HG02970 (cell line): ENCODE data around the gene GABRD.

Experiments
- ATAC-seq: cut with Tn5 transposase; IDR thresholded peaks from one replicate; pipeline ENCODE4 v1.9.1; 2021; ENCODE audit warnings: mild to moderate bottlenecking, moderate library complexity, moderate number of reproducible peaks; ENCODE audit not compliant: unreplicated experiment, low FRiP score

The GABRD gene

DNA sequence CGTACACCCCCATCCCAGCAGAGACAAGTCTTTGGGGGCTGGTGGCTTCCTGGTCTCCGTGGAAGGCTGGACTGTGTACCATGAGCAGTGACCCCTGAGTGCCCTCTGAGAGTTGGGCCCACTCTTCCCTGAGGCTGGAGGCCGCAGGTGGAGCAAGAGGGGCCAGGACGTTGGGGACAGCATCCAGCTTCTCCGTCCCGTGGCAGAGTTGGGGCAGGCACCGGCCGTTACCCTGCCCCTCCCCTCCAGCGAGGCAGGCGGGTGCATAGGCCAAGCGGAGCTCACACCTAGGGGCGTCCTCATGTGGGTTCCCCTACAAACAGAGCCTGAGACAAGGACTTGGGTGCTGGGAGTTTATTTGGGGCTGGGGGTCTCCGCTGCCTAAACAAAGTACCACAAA, 14.0 kb downstream of the GABRD start:
- ATAC-seq: no peak

DNA sequence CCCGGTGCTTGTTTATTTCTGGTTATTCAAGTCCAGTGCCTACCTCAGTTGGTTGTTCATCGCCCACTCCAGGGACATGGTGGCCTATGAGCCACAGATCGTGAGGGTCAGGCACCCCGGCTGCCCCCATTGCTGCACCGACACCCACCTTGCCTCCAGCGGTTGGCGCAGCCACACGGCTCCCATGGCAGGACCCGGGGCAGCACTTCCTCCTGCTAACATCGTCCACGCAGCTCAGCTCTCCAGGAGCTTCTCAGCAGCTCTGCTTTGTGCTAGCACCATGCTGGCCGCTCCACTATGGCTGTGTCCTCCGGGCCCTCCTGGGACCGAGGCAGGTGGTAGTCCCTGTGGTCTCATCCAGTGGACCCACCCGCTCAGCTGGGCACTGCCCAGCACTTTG, 17.1 kb downstream of the GABRD start:
- ATAC-seq: no peak

DNA sequence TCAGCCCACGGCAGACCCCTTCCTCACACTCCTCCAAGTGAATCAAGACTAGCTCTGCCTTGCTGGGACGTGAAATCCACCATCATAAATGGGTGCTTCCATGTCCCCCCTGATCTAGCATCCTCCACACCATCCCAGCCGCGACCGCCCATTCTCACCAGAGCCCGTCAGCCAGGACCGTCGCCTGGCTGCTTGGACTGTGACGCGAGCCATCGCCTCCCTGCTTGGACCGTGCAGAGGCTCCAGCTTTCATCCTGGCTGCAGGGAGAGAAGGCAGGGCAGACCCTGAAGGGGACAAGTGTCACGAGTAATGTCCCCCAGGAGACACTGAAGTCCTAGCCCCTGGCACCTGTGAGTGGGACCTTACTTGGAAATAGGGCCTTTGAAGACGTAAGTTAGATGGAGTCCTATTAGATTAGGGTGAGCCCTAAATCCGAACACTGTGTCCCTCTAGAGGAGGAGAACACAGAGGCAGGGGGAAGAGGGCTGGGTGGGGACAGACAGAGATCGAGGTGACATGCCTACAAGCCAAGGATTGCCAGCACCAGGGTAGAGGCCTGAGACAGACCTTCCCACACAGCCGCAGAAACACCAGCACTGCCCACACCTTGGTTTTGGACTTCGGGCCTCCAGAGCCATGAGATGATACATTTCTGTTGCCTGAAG, 18.3 kb downstream of the GABRD start:
- ATAC-seq: no peak

DNA sequence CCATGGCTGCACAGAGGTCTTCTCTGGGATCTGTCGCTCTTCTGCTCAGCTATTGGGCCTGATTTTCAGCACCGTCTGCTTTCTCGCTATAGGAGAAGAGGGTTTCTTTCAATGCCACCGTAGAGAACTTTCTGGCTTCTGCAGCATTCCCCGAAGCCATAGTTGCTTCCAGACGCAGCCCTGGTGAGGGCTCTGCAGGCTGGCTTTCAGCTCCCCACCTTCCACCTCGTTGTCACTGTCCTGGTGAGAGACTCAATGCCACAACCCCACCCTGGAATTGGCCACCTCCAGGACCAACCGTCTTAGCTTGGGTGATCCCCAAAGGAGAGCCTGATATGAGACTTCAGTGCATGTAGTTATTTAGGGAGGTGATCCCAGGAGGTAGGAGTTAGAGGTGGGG, 19.1 kb downstream of the GABRD start:
- ATAC-seq: no peak

DNA sequence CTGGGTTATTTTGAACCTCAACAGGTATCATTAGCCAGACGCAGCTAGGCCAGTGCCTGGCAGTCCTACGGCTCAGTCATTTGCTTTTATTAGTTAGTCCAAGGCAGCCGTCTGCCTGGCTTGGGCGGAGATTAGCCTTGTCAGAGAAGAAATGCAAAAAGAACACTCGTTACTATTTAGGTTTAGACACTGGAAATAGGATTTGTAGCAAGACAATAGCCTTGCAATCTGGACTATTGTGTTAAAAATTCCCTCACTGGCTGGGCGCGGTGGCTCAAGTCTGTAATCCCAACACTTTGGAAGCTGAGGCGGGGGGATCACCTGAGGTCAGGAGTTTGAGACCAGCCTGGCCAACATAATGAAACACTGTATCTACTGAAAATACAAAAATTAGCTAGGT, 20.1 kb downstream of the GABRD start:
- ATAC-seq: no peak

DNA sequence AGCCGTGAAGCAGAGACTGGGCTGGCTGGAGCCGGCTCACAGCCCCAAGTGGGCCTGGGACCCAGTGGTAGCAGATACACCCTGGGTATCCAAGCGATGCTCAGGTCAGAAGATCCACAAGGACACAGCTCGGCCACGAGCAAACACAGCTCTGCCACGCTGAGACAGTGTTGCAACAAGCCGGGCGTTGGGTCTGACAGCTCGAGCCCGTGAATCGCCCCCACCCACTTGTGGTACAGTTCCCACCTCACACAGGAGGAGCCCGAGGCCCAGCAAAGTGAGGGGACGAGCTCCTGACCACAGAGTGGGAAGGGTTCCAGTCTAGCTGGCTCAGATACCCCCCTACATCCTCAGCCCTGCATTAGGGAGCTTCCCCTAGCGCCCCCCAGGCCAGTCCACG, 22.2 kb downstream of the GABRD start:
- no peak for ATAC-seq

DNA sequence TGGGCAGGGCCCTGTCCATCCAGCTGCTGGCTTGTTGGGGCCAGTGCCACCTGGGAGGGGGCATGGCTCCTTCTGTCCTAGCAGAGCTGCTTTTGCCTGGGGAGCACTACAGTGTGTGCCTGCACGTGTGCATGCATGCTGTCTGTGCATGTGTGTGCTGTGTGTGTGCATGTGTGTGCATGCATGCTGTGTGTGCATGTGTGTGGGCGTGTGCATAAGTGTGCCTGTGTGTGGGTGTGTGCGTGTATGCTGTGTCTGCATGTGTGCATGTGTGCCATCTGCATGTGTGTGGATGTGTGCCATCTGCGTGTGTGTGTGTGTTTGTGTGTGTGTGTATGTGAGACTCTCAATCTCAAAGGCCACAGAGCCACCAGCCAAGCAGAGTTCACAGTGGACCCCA, 22.7 kb downstream of the GABRD start:
- no peak for ATAC-seq

DNA sequence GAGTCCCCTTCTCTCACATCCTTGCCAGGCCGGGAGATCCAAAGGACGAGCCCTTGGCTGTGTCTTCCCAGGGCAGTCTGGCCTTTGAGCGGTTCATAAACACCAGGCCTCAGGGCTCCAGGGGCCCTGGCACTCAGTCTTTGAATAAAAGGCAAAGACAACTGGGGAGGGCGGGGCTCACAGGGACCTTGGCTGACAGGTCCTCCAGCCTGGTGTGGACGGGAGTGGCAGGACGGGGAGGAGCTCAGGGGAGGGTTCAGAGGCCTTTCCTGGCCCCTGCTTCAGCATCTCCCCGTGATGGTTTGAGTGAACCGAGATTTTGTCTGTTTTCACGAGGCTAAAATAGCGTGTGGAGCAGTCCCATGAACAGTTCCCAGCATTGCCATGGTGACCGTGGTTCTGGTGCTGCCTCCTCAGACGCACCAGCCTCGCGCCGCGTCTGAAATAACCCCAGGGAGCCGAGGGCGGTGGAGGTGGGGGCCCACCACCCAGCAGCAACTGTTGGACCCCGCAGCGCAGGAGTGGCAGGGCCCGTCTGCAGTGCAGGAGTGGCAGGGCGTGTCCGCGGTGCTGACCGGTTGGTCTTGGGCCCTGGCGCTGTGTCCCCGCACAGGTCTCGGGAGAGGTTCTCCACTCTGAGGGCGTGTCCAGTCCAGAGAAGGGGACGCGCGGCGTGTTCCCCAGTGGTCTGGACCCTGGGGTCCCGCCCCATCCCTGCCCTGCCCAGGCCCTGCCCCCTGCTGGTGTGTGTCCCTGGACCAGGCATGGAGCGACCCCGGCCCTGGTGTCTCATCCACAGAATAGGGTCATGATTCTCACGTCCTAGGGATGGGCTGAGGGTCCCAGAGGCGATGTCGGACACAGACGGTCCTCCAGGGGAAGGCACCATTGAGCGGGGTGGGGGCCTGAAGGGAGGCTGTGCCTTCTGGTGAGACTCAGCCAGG, 24.0 kb downstream of the GABRD start:
- ATAC-seq: no peak

DNA sequence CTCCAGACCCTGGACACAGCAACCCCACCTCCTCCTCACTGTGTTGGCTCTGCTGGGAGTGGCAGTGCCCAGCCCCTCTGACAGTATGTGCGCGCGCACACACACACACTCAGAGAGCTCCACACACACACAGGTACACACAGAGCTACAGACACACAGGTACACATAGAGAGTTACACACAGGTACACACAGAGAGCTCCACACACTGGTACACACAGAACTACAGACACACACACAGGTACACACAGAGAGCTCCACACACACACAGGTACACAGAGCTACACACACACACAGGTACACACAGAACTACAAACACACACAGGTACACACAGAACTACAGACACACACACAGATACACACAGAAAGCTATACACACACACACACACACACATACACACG, 24.7 kb downstream of the GABRD start:
- no peak for ATAC-seq

DNA sequence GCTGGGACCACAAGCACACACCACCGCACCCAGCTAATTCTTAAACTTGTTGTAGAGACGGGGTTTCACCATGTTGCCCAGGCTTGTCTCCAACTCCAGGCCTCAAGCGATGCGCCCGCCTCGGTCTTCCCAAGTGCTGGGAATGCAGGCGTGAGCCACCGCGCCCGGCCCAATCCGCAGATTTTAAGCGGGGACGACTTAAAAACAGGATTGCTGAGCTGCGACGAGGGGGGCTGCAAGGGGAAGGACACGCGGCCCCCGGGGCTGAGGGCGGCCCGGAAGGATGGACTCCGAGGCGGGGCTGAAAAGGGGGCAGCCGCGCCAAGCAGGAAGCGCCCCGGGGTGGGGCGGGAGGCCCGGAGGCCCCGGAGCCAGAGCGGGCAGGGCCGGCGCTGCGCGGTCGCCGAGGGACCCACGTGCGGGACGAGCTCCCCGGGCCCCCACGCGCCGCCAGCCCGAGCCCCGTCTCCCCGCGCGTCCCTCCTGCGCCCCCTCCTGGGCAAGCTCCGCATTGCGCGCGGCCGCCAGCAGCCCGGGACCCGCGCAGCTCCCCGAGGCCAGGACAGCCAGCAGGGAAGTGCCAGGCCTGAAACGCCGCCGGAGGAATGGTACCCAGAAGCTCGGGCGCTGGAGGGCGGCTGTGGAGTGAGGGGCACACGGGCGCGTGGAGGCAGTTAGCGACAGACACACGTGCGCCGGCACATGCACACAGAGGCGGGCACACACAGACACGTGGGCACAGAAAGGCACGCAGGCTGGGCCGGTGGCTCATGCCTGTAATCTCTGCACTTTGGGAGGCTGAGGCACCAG, 25.6 kb downstream of the GABRD start:
- ATAC-seq: no peak

DNA sequence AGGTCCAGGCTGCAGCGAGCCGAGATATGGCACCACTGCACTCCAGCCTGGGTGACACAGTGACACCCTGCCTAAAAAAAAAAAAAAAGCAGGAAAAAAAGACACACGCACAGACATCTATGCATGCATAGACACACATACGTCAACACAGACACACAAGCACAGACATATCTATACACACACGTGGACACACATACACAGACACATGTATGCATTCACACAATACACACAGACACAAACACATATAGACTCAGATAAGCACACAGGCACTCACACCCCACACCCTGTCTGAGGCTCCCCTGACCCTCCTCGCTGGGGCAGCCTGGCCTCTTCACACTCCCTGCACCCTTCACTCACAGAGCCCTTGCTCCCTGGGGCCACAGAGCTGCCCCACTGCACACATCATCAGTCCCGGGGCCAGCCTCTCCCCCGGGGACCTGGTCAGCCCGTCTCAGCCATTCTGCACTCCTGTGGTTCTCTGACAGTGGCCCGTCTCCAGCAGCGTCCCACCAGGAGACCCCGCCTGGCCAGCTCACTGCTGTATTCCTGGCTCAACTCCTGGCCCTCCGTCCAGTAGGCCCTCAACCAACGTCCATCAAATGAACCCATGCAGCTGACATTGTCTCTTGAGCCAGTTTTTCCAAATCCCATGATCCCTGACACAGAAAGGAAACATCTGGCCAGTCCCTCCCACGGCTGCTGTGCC, 26.5 kb downstream of the GABRD start:
- no peak for ATAC-seq

DNA sequence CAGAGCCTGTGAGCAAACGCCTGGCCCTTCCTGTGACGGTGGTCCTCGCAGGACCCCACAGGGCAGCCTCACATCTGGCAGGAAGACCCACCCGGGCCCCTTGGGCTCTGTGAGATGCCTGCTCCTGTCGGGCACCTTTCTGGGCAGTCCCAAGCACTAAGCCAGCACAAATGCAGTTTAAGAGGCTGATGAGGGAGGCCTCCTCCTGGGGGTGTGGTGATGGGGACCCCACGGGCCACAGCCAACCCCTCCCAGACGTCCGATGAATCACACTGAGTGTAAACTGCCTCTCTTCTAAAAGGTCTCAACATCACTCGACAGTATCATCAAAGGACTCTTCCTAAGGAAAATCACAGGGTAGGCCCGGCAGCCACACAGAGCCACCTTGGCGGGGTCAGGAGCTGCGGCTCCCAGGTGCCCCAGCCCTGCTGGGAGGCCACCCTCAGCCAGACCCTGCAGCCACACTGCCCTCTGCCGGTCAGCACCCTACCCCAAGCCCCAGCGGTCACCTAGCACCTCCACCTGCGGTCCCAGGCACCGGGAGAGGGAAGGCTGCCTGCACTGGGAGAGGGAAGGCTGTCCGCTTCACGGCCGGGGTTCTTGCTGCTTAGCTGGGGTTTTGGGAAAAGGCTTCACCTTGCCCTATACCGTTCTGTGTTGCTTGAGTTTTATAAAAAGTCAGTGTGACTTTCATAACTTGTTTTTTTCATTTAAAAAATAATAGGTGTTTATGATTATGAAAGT, 27.2 kb downstream of the GABRD start:
- no peak for ATAC-seq

DNA sequence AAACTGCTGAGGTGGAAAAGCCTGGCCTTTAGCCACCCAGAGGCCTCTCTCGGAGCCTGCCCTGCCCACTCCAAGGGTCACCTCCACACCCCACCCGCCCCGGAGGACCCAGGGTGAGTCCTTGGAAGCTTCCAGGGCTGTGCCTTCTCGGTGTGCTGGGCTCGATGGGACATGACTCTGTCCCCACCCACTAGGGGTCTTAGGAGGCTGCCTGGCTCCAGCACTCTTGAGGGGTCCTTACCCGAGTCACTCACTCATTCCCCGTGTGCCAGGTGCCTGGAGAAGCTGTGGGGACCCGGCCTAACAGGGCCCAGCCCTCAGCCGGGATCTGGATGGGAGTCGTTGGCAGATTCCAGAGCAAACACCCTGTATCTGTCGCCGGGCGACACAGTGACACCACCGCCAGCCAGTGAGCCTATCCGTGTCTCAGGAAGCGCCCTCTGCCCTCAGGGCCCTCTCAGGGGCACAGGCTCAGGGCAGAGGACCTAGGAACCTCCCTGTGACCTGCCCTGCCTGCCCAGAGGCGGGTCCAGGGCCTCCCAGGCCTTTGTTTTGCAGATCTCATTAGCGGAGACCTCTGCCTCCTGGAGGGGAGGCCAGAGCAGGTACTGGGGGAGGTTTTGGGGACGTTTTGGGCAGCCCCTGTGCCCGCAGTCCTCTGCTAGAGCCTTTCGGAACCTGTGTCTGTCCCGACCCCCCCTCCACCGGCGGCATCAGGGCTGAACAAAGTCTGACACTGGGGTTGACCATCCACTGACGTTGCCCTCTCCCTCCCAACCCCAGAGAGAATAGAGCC, 28.0 kb downstream of the GABRD start:
- no peak for ATAC-seq

DNA sequence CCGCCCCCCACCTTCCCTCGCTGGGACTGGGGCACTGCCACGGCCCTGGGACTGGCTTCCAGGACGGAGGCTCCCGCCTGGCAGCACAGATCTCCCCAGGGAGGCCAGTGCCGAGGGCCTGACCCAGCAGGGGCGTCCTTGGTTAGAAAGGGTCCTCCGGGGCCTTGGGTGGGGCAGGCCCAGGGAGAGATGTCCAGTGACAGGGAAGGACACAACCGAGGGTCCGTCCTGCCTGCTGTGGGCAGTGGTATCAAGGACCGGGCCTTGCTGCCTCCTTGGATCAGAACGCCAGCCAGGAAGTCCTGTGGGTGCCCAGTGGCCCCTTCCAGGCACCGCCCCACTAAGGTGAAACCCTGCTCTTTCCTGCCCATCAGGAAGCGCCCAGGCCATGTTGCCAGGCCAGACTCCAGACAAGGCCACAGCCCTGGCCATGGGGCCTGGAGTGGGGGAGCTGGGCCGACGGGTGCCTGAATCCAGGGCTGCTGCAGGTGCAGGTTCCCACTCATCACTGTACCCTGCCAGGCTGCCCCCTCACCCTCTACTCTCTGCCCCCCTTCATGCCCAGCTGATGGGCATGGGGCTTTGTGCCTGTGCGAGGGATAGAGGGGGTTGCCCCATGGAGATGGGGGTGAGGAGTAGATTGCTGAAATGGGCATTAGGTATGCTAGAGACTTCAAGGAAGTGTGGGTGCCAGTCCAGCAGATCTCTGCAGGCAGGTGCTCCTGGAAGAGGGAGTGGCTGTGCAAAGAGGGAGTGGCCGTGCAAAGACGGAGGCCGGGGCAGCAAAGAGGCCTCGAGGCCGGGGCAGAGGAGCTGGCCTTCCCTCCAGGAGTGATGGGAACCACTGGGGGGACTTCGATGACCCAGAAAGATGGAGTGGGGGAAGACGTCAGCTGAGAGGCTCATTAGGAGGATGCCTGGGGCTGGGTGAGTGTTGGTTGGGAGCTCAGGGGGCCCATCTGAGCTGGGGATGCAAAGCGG, 28.9 kb downstream of the GABRD start:
- ATAC-seq: no peak

DNA sequence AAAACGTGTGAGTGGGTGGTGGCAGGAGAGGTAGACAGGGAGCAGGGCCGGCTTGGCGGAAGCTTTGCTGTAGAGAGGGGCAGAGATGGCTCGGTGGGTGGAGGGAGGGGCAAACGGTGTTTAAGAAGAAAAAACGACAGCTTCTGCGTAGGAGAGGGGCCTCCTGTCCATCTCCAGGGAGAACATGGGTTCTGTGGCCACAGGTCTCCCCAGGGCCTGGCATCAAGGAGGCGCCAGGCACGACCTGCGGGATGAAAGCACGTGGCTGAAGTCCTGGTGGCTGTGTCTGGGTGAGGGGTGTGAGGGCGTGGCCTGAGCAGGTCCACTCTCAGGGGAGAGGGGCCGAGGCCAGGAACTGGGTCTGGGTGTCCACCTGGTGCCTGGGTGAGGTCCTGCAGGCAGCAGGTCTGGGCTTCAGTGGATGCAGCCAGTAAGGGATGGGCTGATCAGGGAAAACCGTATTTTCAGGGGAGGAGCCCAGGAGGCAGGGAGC, 30.1 kb downstream of the GABRD start:
- no peak for ATAC-seq

DNA sequence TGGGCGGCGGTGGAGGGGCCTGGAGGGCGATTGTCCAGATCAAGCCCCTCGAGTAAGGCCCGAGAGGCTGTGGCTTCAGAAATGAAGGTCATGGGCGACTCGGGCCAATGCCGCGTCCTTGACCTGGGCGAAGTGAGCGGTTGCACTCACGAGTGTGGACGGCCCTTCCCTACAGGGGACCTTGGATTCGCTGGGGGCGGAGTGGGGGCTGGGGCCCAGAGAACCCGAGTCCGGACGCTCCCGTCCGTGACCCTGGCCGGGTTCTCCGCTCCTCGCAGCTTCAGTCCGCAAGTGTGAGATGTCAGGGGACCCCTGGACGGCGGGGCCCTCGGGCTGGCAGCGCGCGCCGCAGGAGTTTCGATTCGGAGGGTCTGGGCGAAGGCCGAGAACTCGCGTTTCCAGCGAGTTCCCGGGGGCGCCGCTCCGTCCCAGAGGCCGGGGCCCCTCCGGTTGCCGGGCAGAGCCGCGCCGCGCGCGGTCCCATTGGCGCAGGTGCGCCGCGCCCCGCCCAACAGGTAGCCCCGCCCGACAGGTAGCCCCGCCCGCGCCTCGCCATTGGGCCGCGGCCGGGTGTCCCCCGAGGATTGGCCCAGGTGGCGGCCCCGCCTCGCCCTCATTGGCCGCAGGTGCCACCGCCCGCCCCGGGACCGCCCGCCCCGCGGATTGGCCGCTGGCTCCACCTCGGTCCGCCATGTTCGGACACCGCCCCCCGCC, 30.7 kb downstream of the GABRD start, which contains the start of gene PRKCZ:
PRKCZ (plus strand) TSS at position 694 of the 714 bp plus-strand sequence. CDS start 220 bp downstream, outside the sequence.
- ATAC-seq: no peak

DNA sequence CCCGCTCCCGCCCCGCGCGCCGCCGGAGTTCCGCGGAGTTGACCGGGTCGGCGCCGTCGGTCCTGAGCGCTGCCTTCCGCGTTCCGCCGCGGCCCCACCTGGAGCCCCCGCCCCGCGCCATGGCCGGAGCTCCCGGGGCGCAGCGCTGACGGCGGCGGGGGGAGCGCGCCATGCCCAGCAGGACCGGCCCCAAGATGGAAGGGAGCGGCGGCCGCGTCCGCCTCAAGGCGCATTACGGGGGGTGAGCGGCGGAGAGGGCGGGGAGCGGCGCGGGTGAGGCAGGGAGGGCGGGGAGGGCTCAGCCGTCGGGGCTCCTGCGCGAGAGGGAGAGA, 31.3 kb downstream of the GABRD start:
- ATAC-seq: no peak
